HK-2 (cell line): ENCODE results near the gene MRM3.
"Not testable (repeated sequence)": the region's sequence is repeated elsewhere in the genome, so short reads cannot be mapped to it uniquely, and the experiment has no call there.

Experiments used
- DNase-seq: peaks from one replicate; pipeline ENCODE4 v3.0.0-alpha.2; 2018; ENCODE audit not compliant: unreplicated experiment

MRM3 gene

GRCh38 chr17:753418-753817 is 28.7 kb upstream of the MRM3 start:
- DNase-seq, result no peak

GRCh38 chr17:755319-755961 is 26.7 kb upstream of the MRM3 start:
- DNase-seq, result not testable (repeated sequence)

DNA sequence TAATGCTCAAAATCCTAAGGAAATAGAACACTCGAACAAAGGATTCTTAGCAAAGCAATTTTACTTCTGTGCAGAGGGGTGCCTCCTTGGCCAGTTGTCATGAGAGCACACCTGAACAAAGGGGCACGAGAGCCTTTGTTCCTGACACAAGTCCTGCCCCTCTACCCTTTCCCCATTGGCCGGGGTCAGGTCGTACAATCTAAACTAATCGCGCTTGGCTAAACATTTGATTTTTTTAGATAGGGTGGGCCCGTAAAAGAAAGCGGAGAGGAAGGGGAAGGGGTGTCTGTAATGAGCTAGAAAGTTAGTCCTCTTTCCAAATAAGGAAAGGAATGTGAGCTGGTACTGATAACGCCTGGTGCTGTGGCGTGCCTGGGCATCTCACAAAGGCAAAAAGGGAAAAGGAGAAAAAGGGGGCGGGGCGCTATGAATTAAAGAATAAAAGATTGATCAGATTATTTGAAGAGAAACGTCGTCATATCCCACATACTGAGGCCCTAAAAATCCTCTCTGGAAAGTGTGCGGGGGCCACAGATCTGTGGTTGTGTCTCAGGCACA is 26.1 kb upstream of the MRM3 start:
- not testable (repeated sequence) for DNase-seq

GRCh38 chr17:759964-760363 is 22.2 kb upstream of the MRM3 start:
- no peak for DNase-seq

- DNase-seq, result no peak
Observed at GRCh38 chr17:760371-760770, 21.8 kb upstream of the MRM3 start.

DNA sequence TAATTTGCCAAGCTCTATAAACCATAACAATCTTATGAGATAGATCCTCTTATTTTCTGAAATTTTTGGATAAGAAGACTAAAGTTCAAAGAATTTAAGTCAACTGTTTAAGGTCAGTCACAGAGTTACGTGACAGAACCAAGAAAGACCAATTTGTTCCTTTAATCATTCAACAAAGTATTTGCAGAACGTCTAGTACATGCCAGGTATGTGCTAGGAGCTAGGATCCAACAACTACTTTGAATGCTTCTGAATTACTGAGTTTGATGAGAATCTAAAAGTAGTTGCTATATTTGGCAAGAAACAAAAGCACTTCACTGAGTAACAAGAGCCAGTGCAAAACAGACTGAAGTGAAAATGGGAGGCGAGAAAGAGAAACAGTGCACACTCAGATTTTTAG is 15.1 kb upstream of the MRM3 start:
- DNase-seq, result no peak

DNA sequence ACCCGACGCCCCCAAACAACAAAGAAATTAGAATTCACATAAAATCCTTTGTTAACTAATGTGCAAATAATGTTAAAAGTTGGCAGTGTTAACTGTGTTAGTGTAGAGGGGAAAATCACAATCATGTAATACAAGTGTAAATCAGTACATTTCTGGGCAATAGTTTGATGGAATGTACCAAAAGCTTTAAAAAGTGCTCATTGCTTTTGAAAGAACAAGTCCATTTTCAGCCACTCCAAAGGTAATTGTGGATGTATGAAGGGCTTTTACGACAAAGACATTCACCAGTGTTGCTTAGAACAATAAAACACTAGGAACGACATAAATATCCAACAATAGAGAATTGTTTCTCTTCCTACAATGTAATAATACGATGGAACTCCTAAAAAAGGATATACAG is 9.1 kb upstream of the MRM3 start:
- no peak for DNase-seq

DNA sequence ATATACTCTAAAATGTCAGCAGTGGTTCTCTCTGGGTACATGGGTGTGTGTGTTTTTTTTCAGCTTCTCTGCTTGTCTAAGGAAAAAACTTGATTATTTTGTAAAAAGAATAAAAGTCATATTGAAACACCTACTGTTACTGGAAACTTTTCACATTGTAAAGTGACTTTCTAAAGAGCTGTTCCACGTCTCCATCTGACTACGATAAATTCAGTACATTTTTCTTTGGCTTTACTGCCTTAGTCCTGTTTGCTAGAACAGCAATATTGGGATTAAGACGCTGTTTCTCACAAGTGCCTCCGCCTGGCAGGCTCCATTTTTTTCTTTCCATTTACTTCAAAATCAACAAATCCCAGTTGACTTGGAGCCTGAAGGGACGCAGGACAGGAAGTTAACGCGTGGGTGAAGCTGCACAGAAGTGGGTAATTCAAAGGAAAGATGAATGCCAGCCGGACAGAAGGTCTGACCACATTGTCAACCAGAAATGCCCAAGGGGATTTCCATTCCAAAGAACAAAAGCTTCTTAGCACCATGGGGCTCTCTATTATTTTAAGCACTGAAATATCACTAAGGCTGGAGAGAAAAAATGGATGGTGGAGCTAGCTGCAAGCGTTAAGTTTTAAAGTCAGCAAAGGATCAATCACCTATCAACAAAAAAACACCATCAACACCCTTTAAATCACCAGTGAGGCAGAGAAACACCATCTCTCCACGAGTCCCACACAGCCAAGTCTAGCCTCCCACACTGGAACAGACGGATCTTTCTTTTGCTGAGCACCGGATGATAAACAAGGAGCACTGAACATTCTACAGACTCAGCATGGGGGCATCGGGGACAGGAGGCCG is 8.5 kb upstream of the MRM3 start:
- DNase-seq, result peak; percentile 17

DNA sequence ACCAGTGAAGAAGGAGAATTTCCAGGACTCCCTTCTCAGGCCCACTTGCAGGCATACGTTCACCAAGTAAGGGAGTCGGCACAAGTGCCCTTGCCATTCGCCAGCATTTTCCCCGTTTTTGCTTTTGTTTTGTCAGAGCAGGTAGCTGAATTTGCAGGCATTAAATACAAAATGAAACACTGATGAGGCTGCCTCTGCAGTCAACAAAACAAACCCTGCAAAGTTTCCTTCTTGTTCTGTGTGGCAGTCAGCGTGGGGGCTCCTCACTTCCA is 7.9 kb upstream of the MRM3 start:
- no peak for DNase-seq

DNA sequence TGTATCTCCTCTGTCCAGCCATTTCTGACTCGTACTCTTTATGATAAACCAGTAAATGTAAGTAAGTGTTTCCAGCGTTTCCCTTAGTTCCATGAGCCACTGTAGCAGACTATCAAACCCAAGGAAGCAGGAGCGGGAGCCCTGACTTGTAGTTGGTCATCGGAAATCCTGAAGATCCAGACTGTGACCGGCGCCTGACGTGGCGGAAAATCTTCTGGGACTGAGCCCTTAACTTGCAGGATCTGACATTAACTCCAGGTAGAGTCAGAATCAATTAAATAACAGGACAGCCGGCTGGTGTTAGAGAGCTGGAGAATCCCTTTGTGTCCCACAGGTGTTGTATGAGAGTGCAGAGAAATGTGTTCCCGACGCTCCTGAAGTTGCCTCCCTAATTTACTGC is 4.1 kb upstream of the MRM3 start:
- no peak for DNase-seq

- no peak for DNase-seq
Observed at GRCh38 chr17:784143-784542, 2.0 kb downstream of the MRM3 start.

GRCh38 chr17:785901-786300 is 3.7 kb downstream of the MRM3 start:
- not testable (repeated sequence) for DNase-seq

- no peak for DNase-seq
Observed at GRCh38 chr17:787641-788221, 5.6 kb downstream of the MRM3 start.

- no peak for DNase-seq
Observed at GRCh38 chr17:788551-788950, 6.4 kb downstream of the MRM3 start.

DNA sequence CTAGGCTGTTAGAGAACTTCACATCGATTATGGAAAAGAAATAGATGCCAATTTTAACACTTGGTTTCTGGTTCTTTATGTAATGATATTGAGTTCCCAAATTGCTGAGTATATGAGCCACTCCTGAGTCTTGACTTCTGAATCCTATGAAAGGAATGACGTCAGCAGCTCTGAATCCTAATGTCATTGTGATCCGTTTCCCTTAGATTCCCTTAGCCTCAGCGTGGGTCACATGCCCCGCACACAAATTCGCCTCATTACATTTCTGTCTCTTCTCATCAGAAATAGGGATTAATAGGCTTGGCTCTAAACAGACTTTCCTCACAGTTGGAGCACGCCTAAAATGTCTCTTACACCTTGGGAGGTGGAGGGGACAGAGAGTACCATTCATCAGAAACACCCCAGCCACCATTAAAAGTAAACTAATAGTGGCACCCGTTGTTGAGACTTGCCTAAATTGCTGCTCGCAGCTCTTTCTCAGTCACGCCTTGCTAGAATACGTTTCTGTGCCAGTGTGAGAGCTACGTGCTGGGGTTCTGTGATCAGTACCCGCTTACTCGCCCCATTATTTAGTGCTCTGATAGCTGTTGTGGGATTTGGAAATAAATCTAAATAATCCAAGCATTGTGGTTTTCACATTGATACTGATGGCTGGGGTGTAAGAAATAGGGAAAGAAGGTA is 7.1 kb downstream of the MRM3 start:
- no peak for DNase-seq

GRCh38 chr17:789931-790873 is 8.0 kb downstream of the MRM3 start:
- not testable (repeated sequence) for DNase-seq

GRCh38 chr17:790874-791247 is 8.7 kb downstream of the MRM3 start:
- DNase-seq, result not testable (repeated sequence)

GRCh38 chr17:791829-792228 is 9.7 kb downstream of the MRM3 start:
- DNase-seq, result no peak

DNA sequence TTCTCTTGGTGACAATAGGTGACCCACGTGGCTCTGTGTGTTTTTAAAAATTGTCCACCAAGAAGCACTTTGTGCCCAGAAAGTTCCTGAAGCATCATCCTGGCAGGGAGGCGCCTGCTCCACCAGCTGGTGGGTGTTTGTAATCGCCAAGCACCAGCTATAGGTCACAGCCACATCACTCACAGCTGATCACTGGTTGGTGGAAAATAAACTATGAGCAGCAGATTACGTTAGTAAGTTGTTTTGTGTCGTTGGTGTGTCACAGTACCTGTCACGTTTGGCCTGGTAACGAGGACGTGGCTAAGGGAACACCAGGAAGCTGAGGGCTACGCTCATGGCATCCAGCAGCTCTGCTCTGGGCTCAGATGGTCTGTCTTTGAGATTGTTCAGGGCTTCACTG is 10.1 kb downstream of the MRM3 start:
- no peak for DNase-seq

- no peak for DNase-seq
Observed at GRCh38 chr17:794876-795275, 12.7 kb downstream of the MRM3 start.

DNA sequence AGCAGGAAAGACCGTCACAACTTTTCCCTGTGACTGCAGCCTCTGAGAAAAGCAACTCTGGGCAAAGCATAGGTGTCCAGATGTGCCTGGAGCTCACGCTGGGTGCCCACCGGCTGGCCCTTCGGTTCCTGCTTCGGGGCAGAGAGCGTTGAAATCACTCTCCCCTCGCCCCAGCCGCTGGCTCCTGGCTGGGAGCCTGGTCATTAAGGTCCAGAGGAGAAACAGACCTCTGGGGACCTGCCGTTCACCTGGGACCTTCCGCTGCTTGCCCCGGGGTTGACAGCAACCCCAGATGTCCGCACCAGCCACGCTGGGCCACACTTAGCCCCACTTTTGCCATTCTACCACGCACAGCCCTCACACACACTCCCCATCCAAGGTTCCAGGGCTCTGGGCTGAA is 13.1 kb downstream of the MRM3 start:
- no peak for DNase-seq
